Measurements from ENCODE around the gene BCAS3.

DNA sequence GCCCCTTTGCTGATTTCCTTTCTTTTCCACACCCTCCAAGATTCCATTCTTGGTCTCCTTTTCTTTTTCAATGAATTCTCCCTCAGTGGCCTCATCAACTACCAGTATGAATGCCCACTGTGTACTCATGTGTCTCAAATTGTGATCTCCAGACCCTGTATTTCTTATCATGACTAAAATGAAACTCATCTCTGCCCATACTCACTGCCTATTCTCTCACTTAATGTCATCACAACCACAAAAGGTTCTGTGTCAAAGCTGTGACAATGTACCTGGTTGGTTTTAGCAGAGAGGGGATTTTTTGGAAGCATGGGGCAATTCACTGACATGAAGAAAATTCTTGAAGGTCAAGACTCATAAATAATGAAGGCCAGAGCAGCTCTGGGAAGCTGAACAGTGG lies 763.0 kb downstream of the BCAS3 start:
- TF ChIP-seq, protein P1, sequence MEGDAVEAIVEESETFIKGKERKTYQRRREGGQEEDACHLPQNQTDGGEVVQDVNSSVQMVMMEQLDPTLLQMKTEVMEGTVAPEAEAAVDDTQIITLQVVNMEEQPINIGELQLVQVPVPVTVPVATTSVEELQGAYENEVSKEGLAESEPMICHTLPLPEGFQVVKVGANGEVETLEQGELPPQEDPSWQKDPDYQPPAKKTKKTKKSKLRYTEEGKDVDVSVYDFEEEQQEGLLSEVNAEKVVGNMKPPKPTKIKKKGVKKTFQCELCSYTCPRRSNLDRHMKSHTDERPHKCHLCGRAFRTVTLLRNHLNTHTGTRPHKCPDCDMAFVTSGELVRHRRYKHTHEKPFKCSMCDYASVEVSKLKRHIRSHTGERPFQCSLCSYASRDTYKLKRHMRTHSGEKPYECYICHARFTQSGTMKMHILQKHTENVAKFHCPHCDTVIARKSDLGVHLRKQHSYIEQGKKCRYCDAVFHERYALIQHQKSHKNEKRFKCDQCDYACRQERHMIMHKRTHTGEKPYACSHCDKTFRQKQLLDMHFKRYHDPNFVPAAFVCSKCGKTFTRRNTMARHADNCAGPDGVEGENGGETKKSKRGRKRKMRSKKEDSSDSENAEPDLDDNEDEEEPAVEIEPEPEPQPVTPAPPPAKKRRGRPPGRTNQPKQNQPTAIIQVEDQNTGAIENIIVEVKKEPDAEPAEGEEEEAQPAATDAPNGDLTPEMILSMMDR (IDR thresholded peaks at IDR 0.05), result no peak
- no peak for TF ChIP-seq POLR2A (IDR thresholded peaks at IDR 0.05)

Measured in heart left ventricle (tissue), 13 donors.